NCI-H1930 (cell line): ENCODE data around the gene FOXP1.

ENCODE experiments used
- DNase-seq, 2 experiments: peaks; one replicate each; lab custom pipeline; 2025; lab: John Stamatoyannopoulos, UW

Gene FOXP1

GRCh38 chr3:71124048-71124447, 459.5 kb downstream of the FOXP1 start:
- no peak for DNase-seq

GRCh38 chr3:71122641-71123040, 460.9 kb downstream of the FOXP1 start:
- no peak for DNase-seq

DNA sequence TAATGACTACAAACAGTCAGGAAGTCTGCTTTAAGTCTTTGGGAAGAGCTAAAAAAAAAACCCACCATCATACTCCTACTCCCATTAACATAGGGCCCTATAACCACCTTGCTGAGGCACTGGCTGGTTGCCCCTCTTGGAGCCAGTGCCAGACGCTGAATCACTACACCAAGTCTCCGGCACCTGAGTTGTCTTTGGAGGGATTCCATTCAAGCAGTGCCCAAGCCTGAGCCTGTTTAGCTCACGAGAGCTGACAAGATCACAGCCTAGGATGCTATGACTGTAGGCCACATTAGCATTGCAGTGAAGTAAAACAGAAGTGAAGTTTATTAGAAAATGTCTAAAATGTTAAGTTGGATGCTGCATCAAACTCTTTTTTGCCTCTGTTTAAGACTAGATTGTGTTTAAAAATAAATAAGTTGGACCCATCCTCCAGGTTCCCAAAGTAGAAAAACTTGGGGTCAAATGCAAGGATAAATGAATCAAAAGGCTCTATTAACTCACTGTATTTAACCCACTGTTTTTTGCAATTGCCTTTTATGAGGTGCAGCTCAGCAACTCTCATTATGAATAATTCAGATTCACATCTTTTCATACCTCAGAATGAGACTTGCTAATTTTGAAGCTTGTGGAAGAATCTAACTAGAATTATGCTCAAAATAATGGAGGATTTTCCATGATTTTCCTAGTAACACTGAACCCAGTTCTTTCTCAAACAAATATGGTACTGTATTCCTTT, 461.9 kb downstream of the FOXP1 start:
- DNase-seq = no peak

DNA sequence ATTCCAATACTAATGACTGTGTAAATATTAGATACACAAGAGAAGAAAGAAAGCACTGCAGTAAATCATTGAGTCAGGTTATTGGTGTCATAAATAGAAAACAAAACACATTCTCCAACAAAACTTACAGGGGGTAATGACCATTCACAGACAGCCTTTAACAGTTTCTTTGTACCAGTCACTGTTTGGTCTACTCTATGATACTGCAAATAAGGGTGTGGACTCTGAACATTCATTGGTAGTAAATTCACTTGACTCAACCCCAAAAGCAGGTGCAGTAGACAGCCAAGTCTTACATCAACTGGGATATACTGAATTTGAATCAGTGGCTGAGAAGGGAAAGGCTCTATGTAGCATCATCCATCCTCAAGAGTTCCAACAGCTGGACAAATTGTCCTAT, 463.5 kb downstream of the FOXP1 start:
- no peak for DNase-seq

DNA sequence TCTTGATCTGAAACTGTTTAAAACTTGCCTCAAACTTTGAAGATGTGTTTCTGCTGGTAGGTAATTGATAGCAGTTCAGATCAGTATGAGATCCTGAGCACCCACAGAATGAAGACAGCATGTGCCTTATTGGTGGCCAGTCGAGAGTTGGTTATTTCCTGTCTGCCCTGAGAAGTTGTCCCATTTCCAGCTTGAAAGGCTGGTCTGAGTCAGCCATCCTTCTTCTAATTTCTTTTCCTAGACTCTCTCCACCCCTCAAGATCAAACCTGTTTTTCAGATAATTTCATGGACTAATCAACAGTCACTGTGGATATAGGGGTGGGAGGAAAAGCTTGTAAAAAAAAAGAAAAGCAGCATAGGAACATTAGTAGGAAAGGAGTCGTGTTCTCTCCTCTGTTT, 464.4 kb downstream of the FOXP1 start:
- no peak for DNase-seq

DNA sequence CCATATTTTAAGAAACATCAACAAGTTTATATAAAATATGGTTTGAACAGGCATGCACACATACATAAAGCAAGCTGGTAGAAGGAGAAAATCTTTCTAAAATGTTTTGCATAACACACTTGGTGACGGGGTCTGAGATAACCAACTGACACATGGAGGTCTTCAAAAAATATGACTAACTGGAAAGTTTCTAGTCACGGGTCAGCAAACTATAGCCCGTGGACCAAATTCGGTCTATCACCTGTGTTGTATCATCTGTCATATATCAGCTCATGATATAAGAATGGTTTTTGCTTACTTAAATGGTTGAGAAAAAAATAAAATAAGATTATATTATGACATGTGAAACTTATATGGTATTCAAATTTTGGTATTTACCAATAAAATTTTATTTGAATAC, 465.1 kb downstream of the FOXP1 start:
- DNase-seq = no peak

GRCh38 chr3:71117572-71118247, 465.8 kb downstream of the FOXP1 start:
- DNase-seq = no peak

- DNase-seq = no peak
Observed at GRCh38 chr3:71114610-71115009, 468.9 kb downstream of the FOXP1 start.

DNA sequence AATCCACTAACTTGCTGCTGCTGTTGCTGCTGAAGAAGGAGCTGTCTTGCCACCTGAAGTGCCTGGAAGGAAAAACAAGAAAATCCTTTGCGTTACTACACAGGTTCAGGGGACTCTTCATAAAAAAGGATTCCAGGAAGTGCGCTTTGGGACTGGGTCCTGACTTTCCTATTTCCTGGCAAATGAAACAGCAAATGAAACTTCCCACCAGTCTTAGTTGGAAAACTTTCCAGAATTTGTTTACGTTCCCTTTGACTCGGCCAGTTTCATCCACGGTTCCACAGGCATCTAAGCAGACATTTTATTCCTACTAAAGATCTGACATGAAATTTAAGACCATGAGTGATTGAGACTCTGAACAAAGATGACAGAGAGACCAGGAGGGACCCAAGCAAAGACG, 471.0 kb downstream of the FOXP1 start:
- DNase-seq = no peak

- no peak for DNase-seq
Observed at GRCh38 chr3:71111784-71112440, 471.6 kb downstream of the FOXP1 start.

GRCh38 chr3:71110385-71111222, 472.9 kb downstream of the FOXP1 start:
- no peak for DNase-seq

- DNase-seq = no peak
Observed at GRCh38 chr3:71109977-71110285, 473.6 kb downstream of the FOXP1 start.

DNA sequence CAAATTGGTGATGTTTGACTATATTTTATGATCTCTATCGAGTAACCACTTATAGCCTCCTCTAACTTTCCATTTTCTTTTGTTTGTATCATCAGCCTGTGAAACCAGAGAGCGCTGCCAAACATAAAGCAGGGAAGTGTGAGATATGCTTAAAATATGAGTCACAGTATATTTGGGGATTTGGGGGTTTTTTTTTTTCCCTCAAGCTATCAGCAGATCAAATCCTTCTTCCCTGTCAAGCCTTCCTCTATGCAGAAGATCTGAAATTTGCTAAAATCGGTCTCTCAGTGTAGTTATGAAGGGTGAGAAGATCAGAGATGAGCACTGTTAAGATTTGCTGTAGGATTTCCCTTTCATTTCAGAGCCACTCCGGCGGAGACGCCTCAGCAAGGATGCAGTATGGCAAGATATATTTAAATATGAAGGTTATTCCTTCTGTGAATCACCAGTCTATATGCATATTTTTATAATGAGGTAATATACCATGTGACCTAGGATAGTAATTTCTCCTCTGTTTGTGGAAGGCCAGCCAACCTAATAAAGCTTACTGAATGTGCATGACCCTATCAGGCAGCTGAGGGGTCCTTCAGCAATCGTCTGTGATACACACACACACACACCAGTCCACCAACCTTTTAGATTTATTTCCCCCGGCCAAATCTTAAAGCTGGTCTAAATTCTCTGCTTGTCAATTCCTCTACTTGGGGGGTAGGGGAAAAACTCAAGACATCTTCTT, 474.1 kb downstream of the FOXP1 start:
- no peak for DNase-seq

DNA sequence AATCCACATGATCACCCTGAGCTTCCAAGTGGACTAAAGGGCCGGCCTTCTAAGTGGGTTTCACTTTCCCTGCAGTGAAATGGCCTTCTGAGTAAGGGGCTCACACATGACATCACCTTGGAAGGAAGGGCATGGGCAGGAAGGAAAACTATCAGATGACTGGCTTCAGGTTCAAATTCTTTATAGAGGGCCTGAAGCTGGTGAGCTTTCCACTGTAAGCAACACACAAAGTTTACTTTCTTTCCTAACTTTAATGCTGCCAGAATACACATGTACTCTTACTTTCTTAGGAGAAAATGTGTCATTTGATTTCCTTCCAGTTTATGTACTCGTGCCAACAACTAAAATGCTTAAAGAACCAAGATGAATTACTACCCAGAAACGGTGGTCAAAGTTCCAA, 475.6 kb downstream of the FOXP1 start:
- DNase-seq = no peak

DNA sequence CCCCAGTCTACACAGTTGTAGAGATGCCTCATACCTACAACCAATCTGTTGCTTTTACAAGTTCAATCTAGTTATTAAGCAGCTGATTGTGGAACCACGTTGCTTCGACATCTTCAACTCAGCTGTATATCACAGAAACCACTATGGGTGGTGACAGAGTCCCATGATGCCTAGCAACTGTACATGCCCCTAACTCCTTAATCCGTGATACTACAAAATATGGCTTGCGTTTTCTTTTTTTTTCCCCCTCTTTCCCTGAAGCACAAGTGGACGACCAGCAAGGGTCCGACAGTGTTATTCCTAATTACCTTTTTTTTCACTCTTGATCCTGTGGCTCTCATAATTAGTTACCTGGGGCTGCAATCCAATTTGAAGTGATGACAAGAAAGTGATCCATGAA, 478.6 kb downstream of the FOXP1 start:
- DNase-seq = no peak

GRCh38 chr3:71104556-71104955, 479.0 kb downstream of the FOXP1 start:
- DNase-seq = no peak

DNA sequence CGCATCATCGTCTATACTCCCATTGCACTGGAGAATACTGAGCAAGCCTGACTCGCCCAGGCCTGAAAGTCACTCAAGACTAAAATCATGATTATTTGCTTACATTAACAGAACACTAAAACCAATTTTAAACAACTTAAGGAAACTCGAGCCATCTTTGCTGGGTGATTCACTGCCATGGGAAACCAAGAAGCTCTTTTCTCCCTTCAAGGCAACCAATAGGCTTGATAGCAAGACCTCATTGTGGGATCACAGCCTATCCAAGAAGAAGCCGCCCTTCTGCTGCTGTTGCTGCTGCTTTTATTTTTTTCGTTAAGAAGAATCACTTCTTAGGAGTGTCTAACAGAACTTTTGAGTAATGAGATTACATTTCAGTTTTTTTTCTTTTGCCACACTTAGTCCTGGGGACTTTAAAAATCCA, 479.4 kb downstream of the FOXP1 start:
- no peak for DNase-seq

- peak in 1 of 2 experiments; percentile 54 for DNase-seq
Observed at GRCh38 chr3:71103430-71103921, 480.1 kb downstream of the FOXP1 start.

DNA sequence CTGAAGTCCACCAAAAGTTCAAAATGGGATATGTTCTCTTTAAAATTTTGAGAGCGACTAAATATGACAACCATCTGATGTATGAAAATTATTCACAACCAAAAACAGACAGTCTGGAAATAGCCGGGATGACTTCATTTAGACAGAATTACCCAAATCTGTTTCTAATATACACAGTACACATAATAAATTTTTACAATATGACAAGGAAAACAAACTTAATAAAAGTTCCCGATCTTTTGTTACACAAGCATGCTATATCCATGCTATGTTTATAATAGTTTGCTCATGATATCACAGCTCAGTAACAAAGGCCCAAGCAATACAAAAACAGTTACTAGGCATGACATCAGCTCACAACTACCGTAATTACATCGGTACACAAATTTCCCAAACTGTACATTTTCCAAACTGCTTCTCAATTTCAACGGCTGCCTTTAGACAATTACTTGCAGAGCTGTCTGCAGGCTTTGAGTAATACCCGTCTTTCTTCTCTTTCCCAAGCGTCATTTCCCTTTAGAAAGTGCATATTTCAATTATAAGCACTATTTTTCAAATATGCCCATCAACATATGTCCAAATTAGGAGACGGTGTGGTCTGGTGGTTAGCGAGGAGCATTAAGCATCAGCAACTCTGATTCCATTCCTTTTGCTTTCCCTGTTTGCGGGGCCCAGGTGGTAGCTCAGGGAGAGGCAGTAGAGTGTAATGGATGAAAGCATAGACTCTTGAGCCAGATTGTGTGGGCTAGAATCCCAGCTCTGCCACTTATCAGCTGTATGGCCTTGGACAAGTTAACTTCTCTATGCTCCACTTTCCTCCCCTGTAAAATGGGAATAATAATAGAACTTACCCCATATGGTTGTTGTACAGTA, 481.2 kb downstream of the FOXP1 start:
- DNase-seq = peak; percentile 34 to 69

- DNase-seq = no peak
Observed at GRCh38 chr3:71101626-71102025, 481.9 kb downstream of the FOXP1 start.

- DNase-seq = no peak
Observed at GRCh38 chr3:71101014-71101413, 482.5 kb downstream of the FOXP1 start.
